Measurements from ENCODE around the gene UBC. TPM values are rescaled to one million over a fixed set of nuclear protein-coding genes. Genes with fewer than 3 reads are reported as not detected.

The UBC gene
- total and polyA plus RNA-seq, 2 donors (not counting 1 experiment from before 2014, with no cell fraction given): 953 to 4,477 TPM

DNA sequence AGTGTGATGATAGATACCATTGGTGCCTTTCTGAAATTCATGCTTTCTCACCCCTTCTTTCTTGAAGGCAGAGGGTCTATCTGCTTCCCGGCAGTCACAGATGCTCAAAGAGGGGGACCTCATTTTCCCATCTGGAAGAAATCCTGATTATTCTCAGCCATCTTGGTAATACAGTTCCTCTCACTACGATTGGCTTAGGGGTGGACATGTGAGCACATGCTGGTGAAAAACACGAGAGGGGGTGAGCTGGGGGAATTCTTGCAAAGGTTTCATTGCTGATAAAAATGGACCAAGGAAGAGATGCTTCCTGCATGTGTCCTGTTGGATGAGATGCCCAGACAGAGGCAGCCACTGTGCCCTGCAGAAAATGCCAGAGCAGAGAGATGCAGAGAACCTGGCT is 37.0 kb downstream of the UBC start:
- CTCF ChIA-PET: no interaction called here
- TF ChIP-seq CTCF (IDR thresholded peaks at IDR 0.05) (no peak), EZH2 (IDR thresholded peaks at IDR 0.05; ENCODE audit: borderline replicate concordance, insufficient read depth, low read depth, low read length, poor library complexity, severe bottlenecking) (no peak)
- Histone ChIP-seq H3K4me2 (replicated peaks; ENCODE audit: low read depth, low read length, poor library complexity, severe bottlenecking) (no peak overlapping the region), H4K20me1 (ENCODE audit: control insufficient read depth, insufficient read depth, low read length, poor library complexity, severe bottlenecking) (no peaks in the 10 kb centered on the region), H3K9ac (ENCODE audit: low read length) (no peak overlapping the region), H3K27ac (ENCODE audit: low read length in 2 of 2) (no peak overlapping the region), H3K27me3 (replicated peaks in 1 of 4; ENCODE audit: control extremely low read depth in 1 of 4, control insufficient read depth in 3 of 4, insufficient read depth in 4 of 4, low read length in 3 of 4) (peaks cover 0 to 3% (median 0%) of the 10 kb centered on the region in 4 experiments), H3K4me1 (ENCODE audit: control insufficient read depth in 2 of 2, insufficient read depth in 2 of 2, low read length in 2 of 2) (peaks cover 10 to 24% of the 10 kb centered on the region in 2 donors), H3K4me3 (ENCODE audit: control extremely low read depth in 1 of 5, extremely low read depth in 1 of 5, insufficient read depth in 1 of 5, low read depth in 2 of 5, low read length in 4 of 5) (no peak overlapping the region), H3K9me3 (ENCODE audit: control extremely low read depth in 1 of 3, control insufficient read depth in 2 of 3, insufficient read depth in 1 of 3, low read length in 2 of 3) (no peaks in the 10 kb centered on the region), H3K36me3 (replicated peaks in 1 of 2; ENCODE audit: control extremely low read depth in 1 of 2, control insufficient read depth in 1 of 2, extremely low read depth in 1 of 2, insufficient read depth in 2 of 2, low read length in 1 of 2) (no peaks in the 10 kb centered on the region), H2AFZ (ENCODE audit: insufficient read depth, low read depth, low read length, poor library complexity, severe bottlenecking) (no peak overlapping the region), H3K79me2 (ENCODE audit: control insufficient read depth, insufficient read depth, low read length) (no peaks in the 10 kb centered on the region)
- DNase-seq (no peak), ATAC-seq (ENCODE audit: low read depth) (no peak)
- Mint-ChIP-seq H3K4me3 (no peak overlapping the region), H3K27me3 (no peaks in the 10 kb centered on the region), H3K4me1 (peaks cover 15% of the 10 kb centered on the region), H3K27ac (no peak overlapping the region), H3K9me3 (ENCODE audit: insufficient read depth) (no peaks in the 10 kb centered on the region)
- 88% methylated on average over 2 of the region's 3 CpGs for WGBS (ENCODE audit: insufficient coverage)
- intact Hi-C loops (cut with micrococcal nuclease): no loop called here
- POLR2A ChIA-PET: no interaction called here

- H3K4me3 ChIP-seq (ENCODE audit: control extremely low read depth in 1 of 5, extremely low read depth in 1 of 5, insufficient read depth in 1 of 5, low read depth in 2 of 5, low read length in 4 of 5): no peak overlapping the region
- H3K36me3 ChIP-seq (replicated peaks in 1 of 2; ENCODE audit: control extremely low read depth in 1 of 2, control insufficient read depth in 1 of 2, extremely low read depth in 1 of 2, insufficient read depth in 2 of 2, low read length in 1 of 2): no peaks in the 10 kb centered on the region
- Mint-ChIP-seq H3K4me1 (peaks cover 5% of the 10 kb centered on the region), H3K9me3 (ENCODE audit: insufficient read depth) (no peaks in the 10 kb centered on the region), H3K27me3 (no peaks in the 10 kb centered on the region), H3K27ac (no peak overlapping the region), H3K4me3 (no peak overlapping the region)
- H3K4me1 ChIP-seq (ENCODE audit: control insufficient read depth in 2 of 2, insufficient read depth in 2 of 2, low read length in 2 of 2): peaks cover 2 to 13% of the 10 kb centered on the region in 2 donors
- ATAC-seq (ENCODE audit: low read depth) (no peak), DNase-seq (no peak)
- no peak overlapping the region for H2AFZ ChIP-seq (ENCODE audit: insufficient read depth, low read depth, low read length, poor library complexity, severe bottlenecking)
- no peak overlapping the region for H3K9ac ChIP-seq (ENCODE audit: low read length)
- H3K27ac ChIP-seq (ENCODE audit: low read length in 2 of 2): no peak overlapping the region
- TF ChIP-seq EZH2 (IDR thresholded peaks at IDR 0.05; ENCODE audit: borderline replicate concordance, insufficient read depth, low read depth, low read length, poor library complexity, severe bottlenecking) (no peak), CTCF (IDR thresholded peaks at IDR 0.05) (no peak)
- WGBS (ENCODE audit: insufficient coverage): 71% methylated on average over 1 of the region's 2 CpGs
- intact Hi-C loops (cut with micrococcal nuclease): no loop called here
- H3K4me2 ChIP-seq (replicated peaks; ENCODE audit: low read depth, low read length, poor library complexity, severe bottlenecking): no peak overlapping the region
- no peaks in the 10 kb centered on the region for H4K20me1 ChIP-seq (ENCODE audit: control insufficient read depth, insufficient read depth, low read length, poor library complexity, severe bottlenecking)
- peaks cover 0 to 3% (median 0%) of the 10 kb centered on the region in 4 experiments for H3K27me3 ChIP-seq (replicated peaks in 1 of 4; ENCODE audit: control extremely low read depth in 1 of 4, control insufficient read depth in 3 of 4, insufficient read depth in 4 of 4, low read length in 3 of 4)
- ChIA-PET POLR2A (no interaction called here), CTCF (interaction anchor here (1.0 kb wide), 1 partner anchor 31 kb away, joined by 3 read pairs; no protein-coding TSS in a partner anchor)
- no peaks in the 10 kb centered on the region for H3K79me2 ChIP-seq (ENCODE audit: control insufficient read depth, insufficient read depth, low read length)
- no peaks in the 10 kb centered on the region for H3K9me3 ChIP-seq (ENCODE audit: control extremely low read depth in 1 of 3, control insufficient read depth in 2 of 3, insufficient read depth in 1 of 3, low read length in 2 of 3)
Measured at GRCh38 chr12:124876171-124876570, 38.3 kb downstream of the UBC start.
